NCI-H345 treated with DMSO at 0.1 percent for 48 hours (cell line): ENCODE data around the gene DAAM1.

Source experiments
- DNase-seq: peaks from one replicate; lab custom pipeline; 2025; ENCODE audit not compliant: unreplicated experiment; lab: John Stamatoyannopoulos, UW

Gene DAAM1

DNA sequence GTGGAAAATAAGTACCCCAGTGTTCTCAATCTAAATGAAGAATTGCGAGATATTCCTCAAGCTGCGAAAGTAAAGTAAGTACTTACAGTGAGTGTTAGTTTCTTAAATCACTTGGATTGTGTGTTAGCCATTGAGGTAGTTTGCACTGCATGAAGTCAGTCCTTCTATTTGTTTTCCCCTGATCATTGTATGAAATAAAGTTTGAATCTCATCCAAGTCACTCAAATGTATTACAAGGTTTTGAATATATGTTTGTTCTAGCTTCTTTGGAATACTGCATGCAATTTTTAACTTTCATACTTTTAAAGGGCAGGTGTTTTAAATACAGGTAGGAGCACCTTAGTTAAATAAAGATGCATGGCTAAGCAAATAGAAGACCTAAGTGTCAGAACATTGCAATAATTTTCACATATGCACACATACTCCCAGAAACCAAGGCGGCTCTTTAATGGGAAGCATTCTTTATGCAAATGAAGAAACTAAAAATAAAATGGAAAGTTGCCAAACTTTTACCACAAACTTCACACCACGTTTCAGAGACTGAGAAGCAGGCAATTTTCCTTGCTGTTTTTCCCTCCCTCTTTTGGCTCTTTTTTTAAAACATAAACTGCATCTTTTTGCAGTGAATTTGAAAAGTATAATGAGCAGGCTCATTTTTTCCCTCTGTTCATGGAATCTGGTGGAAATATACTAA is 171.1 kb downstream of the DAAM1 start:
- peak; percentile 2 for DNase-seq

DNA sequence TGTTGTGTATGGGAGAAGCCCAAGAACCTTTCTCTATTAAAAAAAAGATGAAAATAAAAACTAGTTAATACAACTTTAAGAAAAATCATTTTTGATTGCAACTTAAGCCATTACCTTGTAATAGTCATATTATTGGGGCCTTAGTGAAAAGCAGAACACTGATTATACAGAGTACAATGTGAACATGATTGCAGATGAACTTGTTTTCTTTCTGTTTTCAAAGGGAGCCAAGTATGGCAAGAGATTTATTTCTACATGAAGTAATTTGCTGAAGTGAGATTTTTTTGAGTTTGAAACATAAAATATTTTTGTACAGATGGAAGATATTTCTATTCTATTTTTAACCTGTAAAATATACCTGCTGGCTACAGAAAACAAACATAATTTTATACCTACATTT is 171.8 kb downstream of the DAAM1 start:
- no peak for DNase-seq

DNA sequence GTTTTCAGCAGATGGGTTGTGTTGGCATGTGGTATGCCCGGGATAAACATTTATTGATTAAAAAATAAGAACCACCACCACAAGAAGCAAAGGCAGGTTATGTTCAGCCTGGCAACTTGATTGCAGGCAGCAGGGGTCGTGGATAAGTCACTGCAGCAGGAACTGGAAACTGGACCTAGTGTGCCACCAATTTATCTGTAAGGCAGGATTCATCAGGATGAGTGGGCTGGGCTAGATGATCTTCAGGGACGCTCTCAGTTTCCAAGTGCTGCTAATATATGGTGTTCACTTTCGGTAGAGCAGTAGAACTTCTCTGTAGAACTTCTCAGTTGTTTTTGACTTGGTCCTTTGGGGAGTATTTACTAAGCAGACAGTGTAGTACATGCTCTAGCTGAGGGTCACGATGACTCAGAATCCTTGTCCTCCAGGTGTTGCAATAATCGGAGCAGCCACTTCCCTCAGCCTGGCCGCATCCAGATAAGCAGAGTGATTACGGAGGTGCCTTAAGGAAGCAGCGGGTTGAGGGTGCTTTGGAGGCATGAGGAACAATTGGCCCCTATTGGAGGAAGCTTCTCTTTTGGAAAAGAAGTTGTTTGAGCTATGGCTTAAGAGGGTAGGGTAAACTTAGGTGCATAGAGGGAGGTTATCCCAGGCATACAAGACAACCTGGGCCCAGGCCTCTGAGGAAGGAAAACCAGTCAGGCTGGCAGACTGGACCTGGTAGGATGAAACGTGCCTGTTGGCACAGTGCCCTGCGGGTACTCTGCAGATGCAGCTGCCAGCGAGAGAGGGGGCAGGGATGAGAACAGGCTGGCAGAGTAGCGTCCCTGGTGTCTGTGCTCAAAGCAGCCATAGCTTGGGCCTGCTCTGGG is 172.7 kb downstream of the DAAM1 start:
- peak; percentile 87 for DNase-seq

DNA sequence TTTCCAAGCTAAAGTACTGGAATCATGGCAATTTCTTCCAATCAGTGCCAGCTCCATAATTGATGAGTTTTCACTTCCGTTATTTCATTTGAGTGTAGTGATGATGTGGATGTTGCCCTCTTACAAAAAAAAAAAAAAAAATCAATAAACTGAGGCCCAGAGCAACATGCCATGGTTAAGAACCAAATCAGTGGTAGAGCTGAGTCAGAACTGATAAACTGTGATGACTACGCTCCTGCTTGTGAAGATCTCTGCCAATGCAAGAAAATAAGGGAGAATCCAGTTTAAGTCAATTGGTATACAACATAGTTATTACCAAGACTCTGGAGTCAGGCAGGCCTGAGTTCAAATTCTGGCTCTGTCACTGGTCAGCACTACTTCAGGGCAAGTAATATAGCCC is 174.0 kb downstream of the DAAM1 start:
- no peak for DNase-seq

DNA sequence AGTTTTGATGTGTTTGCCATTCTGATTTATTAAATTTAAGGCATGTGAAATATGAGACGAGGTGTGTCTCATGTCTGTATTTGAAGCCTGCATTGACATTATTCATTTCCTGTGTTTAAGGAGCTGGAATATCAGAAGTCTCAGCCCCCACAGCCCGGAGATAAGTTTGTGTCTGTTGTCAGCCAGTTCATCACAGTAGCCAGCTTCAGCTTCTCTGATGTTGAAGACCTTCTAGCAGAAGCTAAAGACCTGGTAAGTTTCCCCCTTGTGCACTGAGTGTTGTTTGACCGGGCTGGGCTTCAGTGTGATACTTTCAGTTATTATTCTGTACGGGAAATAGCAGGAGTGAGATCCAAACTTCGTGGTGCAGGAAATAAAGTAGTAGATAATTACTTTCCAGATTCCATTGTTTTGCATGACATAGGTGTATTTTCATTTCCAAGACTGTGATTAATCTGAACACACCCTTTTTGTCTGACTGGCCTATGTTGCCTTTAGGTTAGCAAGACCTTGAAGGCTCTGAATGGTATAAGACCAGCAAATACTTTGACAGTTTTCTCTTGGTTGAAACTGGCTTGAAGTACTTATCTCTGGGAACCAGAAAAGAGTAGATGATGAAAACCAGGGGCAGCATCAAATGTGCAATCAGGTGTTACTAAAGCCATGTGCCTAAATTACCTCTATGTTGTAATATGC is 175.2 kb downstream of the DAAM1 start:
- DNase-seq, result no peak

DNA sequence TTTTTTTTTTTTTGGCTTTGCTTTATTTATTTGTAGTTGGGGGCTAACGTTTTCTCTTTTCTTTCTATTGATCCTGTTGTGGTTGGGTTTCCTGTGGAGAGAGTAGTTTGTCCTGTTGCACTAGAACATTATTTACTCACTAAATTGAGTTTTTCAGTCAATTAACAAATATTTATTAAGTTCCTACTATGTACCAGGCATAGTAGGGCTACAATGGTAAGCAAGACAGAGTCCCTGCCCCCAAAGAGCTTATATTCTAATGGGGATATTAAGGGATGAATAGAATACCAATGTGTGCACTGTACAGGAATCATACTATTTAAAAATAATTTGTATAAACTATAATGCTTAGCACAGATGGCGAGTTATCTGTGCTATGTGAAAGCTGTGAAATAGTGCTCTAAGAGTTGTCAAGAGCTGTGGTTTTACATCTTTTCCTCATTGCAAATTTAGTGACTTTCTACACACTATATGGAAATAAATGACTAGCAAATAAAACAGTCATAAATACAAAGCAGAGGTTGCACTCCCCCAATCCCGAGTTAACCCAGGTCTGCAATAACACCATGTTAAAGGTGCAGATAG is 181.8 kb downstream of the DAAM1 start:
- DNase-seq, result no peak

DNA sequence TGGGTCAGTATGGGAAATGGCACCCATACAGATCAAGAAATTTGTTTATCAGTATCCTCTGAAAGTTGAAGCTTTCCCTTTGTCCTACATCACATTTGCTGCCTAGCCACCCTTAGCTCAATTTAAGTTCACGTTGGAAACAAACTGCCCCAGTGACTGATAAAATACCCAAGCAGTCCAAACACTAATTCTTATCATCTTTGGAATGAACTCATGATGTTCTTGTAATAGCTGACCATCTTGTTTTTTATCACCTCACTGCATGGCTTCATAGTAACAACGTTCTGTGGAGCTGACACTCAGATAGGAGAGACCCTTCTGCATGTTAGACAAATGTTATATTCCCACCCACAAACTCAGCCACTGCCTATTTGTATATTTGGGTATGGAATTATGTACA is 183.3 kb downstream of the DAAM1 start:
- no peak for DNase-seq

DNA sequence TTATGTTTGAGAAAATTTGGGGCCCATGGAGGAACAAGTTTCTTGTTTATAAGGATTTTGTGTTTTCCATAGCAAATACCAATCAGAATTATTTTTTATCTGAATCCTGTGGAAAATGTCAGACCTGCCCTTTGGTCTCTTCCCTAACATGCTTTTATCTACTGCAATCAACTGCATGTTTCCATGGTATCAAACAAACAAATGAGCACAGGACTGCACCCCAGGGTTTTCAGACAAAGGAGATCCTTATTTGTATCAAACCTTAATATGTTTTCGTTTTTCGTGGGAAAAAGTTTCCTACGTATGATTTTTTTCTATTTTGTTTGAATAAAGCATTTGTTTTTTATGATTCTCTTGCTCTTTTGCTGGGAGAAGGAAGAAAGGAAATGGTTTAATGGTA is 185.6 kb downstream of the DAAM1 start:
- no peak for DNase-seq

DNA sequence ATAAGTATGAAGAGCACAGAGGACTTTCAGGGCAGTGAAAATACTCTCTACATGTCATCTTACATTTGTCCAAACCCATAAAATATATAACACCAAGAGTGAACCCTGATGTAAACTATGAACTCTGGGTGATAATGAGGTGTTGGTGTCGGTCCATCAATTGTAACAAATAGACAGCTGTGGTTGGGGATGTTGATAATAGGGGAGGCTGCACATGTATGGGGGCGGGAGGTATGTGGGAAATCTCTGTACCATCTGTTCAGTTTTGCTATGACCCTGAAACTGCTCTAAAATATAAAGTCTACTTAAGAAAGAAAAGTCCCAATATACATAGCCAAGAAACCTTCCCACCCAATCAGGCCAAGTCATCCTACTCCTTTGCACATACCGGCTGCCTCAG is 188.2 kb downstream of the DAAM1 start:
- DNase-seq, result no peak

DNA sequence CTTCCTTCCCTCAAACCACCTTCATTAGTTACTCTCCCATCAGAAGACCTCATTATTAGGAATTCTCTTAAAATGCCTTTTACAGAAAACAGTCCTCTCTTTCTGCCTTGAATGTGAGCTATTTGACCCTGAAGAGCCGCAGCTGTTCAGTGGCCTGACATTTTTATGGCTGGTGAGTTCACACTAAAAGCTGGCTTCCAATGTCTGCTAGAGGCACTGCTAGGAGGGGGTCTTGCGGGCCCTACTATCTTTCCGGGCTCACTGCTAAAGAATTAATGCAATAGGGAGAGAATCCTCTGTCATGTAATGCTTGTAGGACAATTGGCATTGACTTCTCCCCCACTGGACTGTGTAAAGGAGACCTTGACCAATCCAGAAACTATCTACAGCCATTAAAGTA is 189.0 kb downstream of the DAAM1 start:
- no peak for DNase-seq

DNA sequence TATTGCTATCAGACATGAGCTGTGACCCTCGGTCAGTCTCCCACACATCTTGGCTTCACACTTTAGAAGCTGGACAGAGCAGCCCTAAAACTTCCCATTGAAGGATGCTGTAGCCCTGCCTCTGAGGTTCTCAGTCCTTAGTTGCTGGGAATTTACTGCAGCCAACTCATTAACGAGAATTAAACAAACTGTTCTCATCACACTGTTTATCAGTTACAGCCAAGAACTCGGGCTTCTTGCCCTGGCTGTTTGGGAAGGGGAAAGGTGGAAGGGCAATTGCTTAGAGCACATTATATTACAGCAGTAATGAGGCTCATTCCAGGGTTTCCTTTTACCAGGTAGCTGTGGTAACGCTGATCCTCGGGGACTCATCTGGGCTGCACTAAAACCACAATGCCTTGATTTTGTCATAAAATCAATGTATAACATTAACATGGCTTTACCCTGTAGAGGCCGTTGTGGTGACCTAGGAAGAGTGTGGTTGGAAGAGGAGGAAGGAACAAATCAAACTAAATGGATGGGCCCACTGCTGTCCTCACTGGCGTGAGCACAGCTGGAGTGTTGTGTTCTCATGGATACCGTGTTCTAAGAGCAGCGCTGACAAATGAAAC is 189.6 kb downstream of the DAAM1 start:
- DNase-seq, result no peak

DNA sequence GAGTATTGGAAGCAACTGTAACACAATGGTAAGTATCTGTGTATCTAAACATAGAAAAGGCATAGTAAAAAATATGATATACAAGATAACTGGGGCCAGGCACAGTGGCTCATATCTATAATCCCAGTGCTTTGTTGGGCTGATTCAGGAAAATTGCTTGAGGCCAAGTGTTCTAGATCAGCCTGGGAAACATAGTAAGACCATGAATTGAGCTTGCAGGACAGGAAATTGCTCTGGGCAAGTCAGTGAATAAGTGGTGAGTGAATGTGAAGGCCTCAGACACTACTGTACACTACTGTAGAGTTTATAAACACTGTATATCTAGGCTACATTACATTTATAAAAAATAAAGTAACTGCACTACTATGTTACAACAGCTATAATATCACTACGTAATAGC is 201.5 kb downstream of the DAAM1 start:
- no peak for DNase-seq

DNA sequence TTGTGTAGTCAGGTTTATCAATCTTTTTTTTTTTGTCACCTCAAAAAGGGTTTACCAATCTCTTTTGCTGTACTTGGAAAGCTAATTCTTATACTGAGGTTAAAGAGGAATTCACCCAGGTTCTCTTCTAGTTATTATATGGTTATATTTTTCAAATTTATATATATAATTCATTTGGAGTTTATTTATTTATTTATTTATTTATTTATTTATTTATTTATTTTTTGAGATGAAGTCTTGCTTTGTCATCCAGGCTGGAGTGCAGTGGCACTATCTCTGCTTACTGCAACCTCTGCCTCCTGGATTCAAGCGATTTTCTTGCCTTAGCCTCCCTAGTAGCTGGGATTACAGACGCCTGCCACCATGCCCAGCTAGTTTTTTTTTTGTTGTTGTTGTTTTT is 202.9 kb downstream of the DAAM1 start:
- no peak for DNase-seq

DNA sequence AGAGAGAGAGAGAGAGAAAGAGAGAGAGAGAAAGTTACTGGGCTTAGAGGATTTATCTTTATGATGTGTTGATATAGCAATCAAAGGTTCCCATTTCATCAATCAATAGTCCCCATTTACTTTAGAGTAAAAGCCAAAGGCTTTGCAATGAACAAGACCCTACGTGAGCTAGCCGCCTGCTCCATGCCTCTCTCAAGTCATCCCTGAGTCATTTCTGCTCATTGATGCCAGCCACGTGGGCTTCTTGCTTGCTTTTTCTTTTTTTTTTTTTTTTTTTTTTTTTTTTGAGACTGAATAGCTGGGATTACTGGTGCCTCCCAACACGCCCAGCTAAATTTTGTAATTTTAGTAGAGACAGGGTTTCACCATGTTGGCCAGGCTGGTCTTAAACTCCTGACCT is 205.8 kb downstream of the DAAM1 start:
- no peak for DNase-seq

DNA sequence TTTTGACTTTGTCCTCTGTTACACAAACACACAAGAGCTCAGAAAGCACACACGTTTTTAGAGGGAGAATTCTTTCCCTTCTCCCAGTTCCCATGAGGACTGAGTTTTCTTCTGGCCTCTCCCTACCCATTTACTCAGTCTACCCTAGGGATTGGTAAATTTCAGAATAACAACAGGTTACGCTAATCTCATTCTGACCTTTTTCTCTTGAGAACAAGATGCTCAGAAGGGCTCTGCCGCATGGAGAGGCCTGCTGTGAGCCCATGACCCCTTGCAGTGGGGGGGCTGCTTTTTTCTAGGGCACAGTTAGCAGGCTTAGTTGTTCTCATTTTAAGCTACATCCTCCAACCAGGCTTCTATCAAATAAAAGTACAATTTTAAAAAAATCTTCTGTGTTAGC is 207.2 kb downstream of the DAAM1 start:
- DNase-seq, result no peak

DNA sequence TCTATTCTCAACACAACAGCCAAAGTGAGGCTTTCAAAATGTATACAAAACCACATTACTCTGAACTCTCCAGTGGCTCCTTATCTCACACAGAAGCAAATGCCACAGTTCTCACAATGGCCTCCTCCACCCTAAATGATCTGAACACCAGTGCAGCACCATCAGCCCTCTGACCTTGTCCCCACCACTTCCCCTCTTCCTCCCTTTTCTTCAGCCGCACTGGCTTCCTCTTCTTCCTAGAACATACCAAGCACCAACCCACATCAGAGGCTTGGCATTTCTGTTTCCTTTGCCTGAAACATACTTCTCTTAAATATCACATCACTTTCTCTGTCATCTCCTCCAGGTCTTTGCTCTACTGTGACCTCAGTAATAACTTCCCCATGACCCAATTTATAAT is 210.4 kb downstream of the DAAM1 start:
- DNase-seq, result no peak

DNA sequence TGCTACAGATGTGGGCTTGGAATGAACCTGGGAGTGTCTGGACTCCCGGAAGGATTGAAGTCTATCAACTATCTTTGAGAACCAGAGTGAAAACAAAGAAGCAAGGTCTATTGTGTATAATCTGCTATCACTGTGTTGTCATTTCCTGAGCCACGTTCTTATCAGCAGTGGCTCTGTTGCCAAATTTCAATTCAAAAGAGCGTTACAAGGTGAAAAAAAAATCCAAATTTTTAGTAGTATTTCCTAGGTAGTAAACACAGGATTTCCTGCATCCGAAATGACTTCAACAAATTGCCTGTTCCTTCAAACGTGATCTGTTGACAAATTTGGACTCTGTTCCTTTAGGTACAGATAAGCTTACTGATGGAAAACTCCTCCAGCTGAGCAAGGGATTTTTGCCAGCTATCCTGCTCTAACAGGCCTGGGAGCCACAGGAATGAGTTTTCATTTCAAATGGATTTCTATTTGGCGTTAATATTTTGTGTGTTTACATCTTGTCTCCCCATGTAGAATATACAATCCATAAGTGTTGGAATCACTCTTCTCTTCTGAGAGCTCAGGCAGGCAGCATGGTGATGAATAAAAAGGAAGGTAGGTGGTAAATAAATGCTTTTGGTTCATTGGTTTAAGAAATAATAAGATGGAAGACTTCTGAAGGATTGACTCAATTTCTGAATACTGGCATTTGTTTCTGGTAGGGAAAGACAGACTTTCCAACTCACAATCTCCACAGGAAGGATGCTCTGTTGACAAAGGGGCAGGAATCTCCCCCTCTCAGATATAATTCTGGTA is 218.2 kb downstream of the DAAM1 start:
- no peak for DNase-seq

DNA sequence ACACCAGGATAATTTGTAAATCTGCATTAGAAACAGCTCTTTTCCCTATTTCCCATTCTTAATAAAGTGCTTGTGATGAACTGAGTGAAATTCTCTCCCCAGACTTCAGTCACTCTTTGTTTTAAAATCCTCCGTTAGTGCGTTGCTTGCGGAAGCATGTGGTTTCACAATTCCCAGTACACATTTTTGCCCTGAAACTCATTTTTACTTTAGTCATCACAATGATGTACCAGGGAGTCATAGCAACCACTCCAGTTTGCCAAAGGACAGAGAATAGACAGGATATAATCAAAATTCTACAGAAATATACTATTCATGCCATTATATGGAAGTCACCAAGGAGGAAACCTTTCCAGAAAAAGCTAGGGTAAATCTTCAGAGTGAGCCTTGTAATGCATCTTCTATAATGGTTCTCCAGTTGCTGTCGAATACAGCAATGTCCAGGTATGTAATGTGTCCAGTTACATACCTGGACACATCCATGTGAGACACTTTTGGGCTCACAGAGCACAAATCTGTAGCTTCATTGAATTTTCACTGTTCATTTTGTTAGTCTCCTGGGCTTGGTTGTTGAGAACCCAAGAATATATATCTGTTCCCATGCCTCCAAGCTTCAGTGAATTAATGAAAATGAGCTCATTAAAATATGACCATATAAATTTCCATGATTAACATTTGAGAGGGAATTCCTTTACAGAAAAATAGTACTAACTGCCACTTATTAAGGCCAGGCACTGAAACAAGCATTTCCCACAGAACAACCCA is 219.0 kb downstream of the DAAM1 start:
- DNase-seq, result no peak

DNA sequence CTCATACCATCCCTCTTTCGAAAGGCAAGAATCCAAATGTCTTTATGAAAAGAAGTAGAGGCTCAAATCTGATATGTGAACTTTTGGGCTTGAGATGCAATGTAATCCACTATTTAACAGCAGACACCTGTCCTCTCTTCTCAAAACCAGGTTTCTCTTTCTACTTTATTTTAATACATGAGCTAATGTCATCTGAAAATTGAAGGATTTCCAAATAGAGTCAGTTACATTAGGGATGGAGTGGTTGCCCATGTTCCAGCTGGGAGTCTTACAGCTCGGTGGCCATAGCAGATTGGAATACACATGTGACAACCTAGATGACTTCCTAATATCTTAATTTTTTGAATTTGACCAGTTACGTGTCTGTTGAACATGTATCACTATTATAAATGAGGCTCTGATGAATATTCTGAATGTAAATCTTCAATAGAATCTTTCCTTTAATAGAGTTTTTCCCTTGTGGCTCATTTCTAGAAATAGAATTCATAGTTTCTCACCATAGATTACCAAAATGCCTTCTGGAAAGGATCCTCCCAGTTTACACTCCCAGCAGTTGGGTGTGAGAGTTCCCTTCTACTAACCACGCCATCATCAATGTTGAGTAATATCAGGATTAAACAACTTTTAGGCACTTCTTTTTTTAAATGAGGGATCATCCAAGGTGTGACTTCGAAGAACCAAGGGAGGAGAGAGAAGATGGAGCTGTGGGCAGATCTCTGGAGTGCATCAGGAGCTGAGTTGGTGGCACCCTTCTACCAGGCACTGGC is 227.6 kb downstream of the DAAM1 start:
- DNase-seq, result no peak
